GM18909 (cell line): Measurements from ENCODE around the gene PSME3IP1.
A peak's percentile ranks its signal among the peaks of the same experiment; 100 is the strongest.
"Not testable (repeated sequence)": the region's sequence is repeated elsewhere in the genome, so short reads cannot be mapped to it uniquely, and the experiment has no call there.

Source experiments
- ATAC-seq: cut with Tn5 transposase; IDR thresholded peaks from one replicate; pipeline ENCODE4 v1.9.1; 2021; ENCODE audit warnings: mild to moderate bottlenecking; ENCODE audit not compliant: unreplicated experiment, poor library complexity

Gene PSME3IP1

DNA sequence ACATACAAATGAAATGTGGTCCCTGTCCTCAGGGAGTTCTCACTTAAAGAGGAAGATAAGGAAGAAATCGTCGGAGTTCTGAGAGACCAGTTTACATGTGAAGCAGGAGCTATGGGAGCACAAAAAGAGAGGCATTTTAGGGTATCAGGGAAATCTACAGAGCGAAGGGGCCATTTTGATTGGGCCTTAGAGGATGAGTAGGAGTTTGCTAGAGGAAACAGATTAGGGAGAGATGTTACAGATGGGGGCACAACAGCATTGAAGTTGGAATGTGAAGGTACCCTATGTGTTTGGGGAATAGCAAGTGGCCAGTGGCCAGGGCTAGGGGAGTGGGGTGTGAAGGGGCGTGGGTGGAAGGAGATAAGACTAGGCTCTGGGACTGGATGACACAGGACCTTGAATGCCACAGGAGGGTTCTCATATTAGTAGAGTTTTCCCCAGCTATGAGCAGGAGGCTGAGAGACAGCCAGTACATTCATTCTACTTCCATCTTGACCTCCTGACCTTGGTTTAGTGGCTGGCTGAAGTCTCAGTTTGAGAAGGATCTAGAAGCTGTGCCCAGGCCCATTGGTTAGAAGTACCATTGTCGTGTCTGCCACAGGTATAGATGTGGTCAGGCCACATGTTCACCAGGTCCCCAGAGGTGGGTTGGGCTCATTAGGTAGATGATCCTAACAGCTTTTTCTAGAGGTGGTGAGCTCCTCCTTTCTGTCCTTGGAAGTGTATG lies 58.6 kb downstream of the PSME3IP1 start:
- peak; percentile 56 for ATAC-seq

DNA sequence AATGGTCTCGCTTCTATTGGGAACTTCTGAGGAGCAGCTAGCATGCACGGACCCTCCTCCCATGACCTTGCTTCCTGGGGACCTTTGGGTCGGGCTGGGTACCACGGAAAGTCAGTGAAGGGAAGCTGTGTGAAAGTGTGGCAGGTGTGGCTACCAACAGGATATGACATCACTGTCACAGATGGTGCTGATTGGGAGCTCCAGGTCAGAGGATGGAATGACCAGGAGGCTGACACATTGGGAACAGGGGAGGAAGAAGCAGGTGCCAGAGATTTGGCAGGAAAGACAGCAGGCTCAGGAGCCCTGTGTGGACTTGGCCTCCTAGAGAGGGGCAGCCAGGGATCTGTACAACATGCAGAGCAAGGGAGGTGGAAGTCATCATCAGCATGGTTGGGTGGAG lies 59.4 kb downstream of the PSME3IP1 start:
- ATAC-seq = no peak

DNA sequence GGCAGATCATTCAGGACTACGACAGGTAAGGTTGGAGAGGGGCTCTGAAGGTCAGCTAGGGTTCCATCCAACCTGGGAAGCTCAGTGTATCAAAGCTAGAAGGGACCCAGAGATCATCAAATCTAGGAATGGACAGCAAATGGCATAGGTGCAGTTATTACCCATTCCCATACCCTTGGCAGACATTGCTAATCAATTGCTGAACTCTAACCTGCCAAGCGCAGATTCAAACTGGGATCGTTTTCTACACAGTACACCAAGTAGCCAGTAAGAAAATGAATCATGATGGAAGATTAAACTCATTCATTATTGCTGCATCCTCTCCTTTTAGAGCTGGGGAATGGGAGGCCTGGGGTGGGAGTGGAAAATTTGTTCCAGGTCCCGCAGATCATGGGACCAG lies 59.9 kb downstream of the PSME3IP1 start:
- no peak for ATAC-seq

GRCh38 chr16:57125376-57125775 lies 60.5 kb downstream of the PSME3IP1 start:
- no peak for ATAC-seq

DNA sequence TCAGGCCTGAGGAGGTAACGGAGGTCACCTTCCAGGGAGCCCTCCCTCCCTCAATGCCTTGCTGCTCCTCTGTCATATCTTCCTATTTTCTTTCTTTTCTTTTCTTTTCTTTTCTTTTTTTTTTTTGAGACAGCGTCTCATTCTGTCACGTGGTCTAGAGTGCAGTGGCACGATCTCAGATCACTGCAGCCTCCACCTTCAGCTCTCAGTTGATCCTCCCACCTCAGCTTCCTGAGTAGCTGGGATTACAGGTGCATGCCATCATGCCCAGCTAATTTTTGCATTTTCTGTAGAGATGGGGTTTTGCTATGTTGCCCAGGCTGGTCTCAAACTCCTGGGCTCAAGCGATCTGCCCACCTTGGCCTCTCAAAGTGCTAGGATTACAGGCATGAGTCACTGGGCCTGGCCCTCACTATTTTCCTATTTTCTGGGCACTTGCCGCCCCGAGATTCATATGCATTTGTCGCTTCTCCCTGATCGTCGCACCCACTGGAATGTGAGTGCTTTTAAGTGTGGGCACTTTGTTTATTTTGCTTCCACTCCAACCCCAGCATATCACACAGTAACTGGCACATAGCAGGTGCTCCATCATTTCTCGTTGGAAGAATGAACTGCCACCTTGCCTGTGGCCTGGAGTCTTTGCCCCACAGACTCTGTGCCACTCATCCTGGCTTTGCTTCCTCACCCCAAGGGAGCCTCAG lies 61.7 kb downstream of the PSME3IP1 start:
- ATAC-seq = no peak

DNA sequence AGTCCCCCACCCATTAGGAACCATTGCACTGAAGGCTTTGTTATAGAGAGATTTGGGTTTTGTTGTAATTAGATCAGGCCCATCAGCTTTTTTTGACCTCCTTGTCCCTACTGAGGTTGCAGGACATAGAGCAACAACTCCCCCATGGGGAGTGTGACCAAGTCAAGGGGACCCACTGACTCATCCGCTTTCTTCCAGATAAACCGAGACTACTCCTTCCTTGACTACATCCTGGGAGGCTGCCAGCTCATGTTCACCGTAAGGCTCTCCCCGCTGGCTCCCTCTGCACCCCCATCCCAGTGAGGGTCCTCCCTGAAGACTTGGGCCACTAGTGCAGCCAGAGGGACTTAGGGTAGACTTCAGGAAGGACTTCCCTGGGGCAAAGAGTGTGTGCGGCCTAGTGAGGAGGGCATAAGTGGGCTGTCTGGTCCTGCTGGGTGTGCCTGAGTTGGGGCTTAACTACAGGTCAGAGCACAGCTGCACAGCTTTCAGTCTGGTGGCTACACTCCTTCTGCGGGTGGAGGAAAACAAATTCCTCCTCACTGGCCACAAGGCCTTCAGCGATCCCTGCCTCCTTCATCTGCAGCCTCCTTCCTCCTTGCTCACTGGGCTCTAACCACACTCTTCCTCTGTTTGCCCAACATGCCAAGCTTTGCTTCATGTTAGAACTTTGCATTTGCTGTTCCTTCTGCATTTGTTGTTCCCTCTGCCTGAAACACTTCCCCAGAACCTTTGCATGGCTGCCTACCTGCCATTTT lies 62.4 kb downstream of the PSME3IP1 start:
- no peak for ATAC-seq

DNA sequence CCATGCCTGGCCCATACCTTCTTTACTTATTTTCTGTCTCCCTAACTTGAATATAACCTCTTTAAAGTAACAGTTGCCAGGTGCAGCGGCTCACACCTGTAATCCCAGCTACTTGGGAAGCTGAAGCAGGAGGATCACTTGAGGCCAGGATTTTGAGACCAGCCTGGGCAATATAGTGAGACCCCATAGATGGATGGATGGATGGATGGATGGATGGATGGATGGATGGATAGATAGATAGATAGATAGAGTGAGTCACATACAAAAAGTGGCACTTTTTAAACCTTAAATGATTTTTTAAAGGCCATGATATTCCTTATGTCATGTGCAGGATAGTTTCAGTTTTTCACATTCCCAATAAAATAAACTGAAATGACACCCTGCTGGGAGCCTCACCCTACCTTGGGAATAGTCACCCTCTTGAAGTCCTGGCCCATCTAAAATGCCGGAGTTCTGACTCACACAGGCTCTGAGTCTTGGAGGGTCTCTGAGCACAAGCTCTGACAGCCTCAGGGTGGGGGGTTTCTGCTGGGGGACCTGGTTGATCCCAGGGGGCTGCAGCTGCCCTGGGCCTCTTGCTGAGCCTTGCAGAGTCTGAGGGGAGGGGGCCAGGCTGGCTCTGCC lies 67.3 kb downstream of the PSME3IP1 start:
- ATAC-seq = no peak

GRCh38 chr16:57115514-57116182 lies 70.2 kb downstream of the PSME3IP1 start:
- no peak for ATAC-seq

GRCh38 chr16:57115168-57115513 lies 70.7 kb downstream of the PSME3IP1 start:
- no peak for ATAC-seq

DNA sequence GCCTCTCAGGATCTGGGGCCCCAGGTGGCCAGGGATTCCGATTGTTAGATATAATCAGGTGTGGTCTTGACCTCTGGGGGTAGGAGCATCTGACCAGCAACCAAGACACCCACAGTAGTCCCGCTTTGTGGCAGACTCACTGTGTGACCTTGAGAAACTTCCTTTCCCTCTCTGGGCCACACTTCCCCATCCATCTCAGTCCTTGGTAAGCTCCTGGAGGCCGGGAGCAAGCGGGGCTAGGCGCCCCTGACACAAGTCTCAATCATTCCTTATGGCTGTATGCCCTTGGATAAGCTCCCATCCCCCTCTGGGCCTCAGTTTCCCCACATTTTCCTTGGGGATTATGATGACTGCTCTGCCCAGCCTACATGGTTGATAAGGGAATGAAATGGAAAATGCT lies 72.2 kb downstream of the PSME3IP1 start:
- ATAC-seq = no peak

GRCh38 chr16:57113042-57113453 lies 72.8 kb downstream of the PSME3IP1 start:
- no peak for ATAC-seq

DNA sequence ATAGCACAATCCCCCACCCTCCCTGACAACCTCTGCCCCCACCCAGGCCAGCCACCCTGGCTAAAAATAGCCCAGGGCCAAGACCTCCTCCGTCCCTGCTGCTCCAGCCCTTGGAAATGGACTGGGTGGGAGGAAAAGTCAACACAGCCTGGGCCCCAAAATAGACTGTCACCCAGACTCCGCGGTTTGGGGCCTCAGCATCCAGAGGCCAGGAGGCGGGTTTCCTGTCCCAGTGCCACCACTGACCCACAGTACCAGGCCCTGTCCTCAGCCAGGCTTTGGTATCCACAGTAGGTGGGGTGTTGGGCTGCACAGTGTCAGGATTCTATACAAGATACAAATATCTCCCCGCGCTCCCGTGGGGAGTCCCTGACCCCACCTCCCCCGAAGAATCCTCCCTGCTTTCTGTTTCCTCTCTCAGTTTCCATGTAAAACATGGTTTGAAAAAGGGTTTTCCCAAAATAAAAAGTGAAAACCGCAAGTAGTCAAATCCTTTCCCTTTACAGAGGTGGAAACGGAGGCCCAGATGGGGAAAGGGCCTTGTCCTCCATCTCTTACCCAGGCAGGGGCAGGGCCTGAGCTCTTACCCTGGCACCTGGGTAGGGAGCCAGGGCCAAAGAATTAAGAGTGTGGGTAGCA lies 73.3 kb downstream of the PSME3IP1 start:
- no peak for ATAC-seq

GRCh38 chr16:57111420-57111819 lies 74.4 kb downstream of the PSME3IP1 start:
- ATAC-seq = no peak

GRCh38 chr16:57110937-57111336 lies 74.9 kb downstream of the PSME3IP1 start:
- ATAC-seq = no peak

DNA sequence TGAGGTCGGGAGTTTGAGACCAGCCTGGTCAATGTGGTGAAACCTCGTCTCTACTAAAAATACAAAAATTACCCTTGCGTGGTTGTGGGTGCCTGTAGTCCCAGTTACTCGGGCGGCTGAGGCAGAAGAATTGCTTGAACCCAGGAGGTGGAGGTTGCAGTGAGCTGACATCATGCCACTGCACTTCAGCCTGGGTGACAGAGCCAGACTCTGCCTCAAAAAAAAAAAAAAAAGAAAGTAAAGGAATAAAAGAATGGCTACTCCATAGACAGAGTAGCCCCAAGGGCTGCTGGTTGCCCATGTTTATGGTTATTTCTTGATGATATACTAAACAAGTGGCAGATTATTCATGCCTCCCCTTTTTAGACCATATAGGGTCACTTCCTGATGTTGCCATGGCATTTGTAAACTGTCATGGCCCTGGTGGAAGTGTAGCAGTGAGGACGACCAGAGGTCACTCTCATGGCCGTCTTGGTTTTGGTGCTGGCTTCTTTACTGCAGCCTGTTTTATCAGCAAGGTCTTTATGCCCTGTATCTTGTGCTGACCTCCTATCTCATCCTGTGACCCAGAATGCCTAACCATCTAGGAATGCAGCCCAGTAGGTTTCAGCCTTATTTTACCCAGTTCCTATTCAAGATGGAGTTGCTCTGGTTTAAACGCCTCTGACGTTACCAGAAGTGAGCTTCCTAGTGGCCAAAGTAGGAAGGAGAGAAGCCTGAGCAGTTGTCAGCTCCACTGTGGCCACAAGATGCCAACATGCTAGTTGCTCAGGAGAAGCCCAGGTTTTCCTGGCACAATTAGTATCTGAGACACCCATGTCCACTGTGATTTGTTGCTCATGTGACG lies 76.4 kb downstream of the PSME3IP1 start:
- not testable (repeated sequence) for ATAC-seq

DNA sequence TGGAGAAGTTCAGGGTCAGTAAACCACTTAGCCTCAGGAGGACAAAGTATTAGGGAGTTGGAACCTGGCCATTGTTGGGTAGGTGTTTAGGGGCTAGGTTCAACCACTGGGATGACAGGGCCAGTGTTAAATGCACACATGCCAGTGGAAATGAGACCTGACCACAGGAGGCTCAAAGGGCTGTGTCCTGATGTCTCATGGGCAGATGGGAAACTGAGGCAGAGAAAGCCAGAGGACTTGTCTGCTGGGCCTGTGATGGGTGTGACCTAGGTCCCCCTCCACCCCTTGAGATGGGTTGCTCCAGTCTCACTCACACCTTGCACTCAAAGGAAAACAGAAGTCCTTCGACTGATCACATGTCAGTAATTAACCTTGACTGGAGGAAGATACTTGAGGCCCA lies 77.4 kb downstream of the PSME3IP1 start:
- ATAC-seq = no peak

DNA sequence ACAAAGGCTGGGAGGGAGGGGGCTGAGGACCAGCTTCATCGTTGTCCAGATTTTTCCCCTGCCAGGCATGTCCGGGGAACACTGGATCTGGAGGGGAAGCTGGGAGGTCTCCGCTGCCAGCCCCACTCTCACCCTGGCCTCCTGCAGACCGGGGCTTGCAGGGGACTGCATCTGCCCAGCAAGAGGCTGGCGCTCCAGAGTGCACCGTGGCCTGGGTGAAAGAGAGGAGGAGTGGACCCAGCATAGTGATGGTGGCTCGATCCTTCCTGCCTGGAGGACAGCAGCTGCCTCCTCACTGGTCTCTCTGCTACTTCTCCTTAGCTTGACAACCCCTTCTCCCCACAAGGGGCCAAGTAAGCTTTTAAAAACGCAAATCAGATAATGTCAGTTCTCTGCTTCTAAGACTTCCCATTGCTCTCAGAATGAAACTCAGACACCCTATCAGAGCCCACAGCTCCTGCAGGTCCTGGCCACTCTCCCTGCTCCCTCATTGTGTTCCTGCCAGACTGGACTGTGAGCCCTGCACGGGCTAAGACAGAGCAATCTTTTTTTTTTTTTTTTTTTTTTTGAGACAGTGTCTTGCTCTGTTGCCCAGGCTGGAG lies 78.4 kb downstream of the PSME3IP1 start:
- no peak for ATAC-seq

- ATAC-seq = no peak
Measured at GRCh38 chr16:57106767-57107166, 79.1 kb downstream of the PSME3IP1 start.

GRCh38 chr16:57105184-57105583 lies 80.7 kb downstream of the PSME3IP1 start:
- ATAC-seq = no peak
